Measurements from ENCODE around the gene RMP24.
A peak's percentile ranks its signal among the peaks of the same experiment; 100 is the strongest.

Gene RMP24

DNA sequence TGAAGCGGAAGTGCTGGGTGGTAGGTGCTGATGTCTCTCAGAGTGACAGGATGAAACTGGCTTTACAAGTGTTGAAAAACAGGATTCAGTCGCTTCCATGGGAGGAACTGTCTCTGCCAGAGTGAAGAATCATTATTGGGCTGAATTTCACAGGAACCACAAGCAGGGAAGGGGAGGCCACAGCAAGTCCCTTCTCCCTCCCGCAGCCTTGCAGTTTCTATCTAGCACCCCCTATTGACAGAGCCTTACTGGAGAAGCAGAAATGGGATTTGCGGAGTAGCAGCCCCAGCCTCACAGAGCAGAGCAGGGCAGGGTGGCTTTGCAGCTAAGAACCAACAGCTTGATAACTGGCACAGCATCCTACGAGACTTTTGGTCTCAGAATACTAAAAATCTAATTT lies 33.3 kb upstream of the RMP24 start:
- Histone ChIP-seq H2AFZ (ENCODE audit: insufficient read depth, low read depth, low read length, poor library complexity, severe bottlenecking) (no peak overlapping the region), H3K9me3 (replicated peaks in 1 of 2; ENCODE audit: control insufficient read depth in 1 of 2, insufficient read depth in 1 of 2, low read length in 2 of 2) (no peaks in the 10 kb centered on the region), H3K79me2 (ENCODE audit: insufficient read depth, low read length) (no peaks in the 10 kb centered on the region), H3K9ac (ENCODE audit: insufficient read depth, low read length, poor library complexity, severe bottlenecking) (no peak overlapping the region), H3K27me3 (ENCODE audit: control insufficient read depth in 2 of 2, insufficient read depth in 2 of 2, low read length in 2 of 2) (no peaks in the 10 kb centered on the region), H3K4me1 (ENCODE audit: control insufficient read depth in 1 of 2, insufficient read depth in 2 of 2, low read length in 2 of 2) (no peaks in the 10 kb centered on the region), H3K4me2 (replicated peaks; ENCODE audit: extremely low read depth, low read length, poor library complexity, severe bottlenecking) (no peak overlapping the region), H3K4me3 (replicated peaks in 1 of 3; ENCODE audit: low read depth in 2 of 3, low read length in 3 of 3) (no peak overlapping the region), H4K20me1 (ENCODE audit: insufficient read depth, low read length) (no peaks in the 10 kb centered on the region), H3K36me3 (replicated peaks in 1 of 2; ENCODE audit: control insufficient read depth in 1 of 2, insufficient read depth in 2 of 2, low read length in 2 of 2) (no peaks in the 10 kb centered on the region), H3K27ac (ENCODE audit: low read depth in 1 of 2, low read length in 2 of 2) (no peak overlapping the region)
- Mint-ChIP-seq H3K9me3 (peaks cover 0 to under 1% (median 0%) of the 10 kb centered on the region in 7 donors), H3K27ac (no peak overlapping the region), H3K36me3 (no peaks in the 10 kb centered on the region), H3K27me3 (ENCODE audit: low read depth in 3 of 3) (peaks cover 0 to 4% (median 3%) of the 10 kb centered on the region in 3 donors), H3K4me1 (no peaks in the 10 kb centered on the region), H3K4me3 (no peak overlapping the region)
- TF ChIP-seq, protein P1, sequence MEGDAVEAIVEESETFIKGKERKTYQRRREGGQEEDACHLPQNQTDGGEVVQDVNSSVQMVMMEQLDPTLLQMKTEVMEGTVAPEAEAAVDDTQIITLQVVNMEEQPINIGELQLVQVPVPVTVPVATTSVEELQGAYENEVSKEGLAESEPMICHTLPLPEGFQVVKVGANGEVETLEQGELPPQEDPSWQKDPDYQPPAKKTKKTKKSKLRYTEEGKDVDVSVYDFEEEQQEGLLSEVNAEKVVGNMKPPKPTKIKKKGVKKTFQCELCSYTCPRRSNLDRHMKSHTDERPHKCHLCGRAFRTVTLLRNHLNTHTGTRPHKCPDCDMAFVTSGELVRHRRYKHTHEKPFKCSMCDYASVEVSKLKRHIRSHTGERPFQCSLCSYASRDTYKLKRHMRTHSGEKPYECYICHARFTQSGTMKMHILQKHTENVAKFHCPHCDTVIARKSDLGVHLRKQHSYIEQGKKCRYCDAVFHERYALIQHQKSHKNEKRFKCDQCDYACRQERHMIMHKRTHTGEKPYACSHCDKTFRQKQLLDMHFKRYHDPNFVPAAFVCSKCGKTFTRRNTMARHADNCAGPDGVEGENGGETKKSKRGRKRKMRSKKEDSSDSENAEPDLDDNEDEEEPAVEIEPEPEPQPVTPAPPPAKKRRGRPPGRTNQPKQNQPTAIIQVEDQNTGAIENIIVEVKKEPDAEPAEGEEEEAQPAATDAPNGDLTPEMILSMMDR (IDR thresholded peaks at IDR 0.05): peak; percentile 16
- intact Hi-C loops (cut with micrococcal nuclease): no loop called here
- WGBS (ENCODE audit: insufficient coverage): 37% methylated on average over 3 of the region's 5 CpGs
- DNase-seq: no peak

DNA sequence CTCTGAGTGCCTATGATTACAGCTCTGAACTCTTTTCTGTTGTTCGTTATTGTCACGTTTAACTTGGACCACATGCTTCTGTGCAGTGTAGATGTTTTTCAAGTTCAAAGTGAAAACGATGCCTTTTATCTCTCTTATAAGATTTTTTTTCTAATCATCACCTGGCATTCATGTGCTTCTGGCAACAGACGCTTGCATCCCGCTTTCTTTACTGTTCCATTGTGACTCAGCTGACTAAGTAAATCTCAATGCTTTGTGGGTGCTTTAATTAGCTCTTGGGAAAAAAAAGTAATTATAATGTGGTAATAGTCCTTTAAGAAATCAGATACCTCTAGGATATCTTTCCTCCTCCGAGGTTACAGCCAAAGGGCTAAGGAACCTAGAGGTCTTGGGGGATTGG lies 31.2 kb upstream of the RMP24 start:
- Histone ChIP-seq H3K36me3 (replicated peaks in 1 of 2; ENCODE audit: control insufficient read depth in 1 of 2, insufficient read depth in 2 of 2, low read length in 2 of 2) (no peaks in the 10 kb centered on the region), H3K9me3 (replicated peaks in 1 of 2; ENCODE audit: control insufficient read depth in 1 of 2, insufficient read depth in 1 of 2, low read length in 2 of 2) (no peaks in the 10 kb centered on the region), H3K27ac (ENCODE audit: low read depth in 1 of 2, low read length in 2 of 2) (no peak overlapping the region), H4K20me1 (ENCODE audit: insufficient read depth, low read length) (no peaks in the 10 kb centered on the region), H2AFZ (ENCODE audit: insufficient read depth, low read depth, low read length, poor library complexity, severe bottlenecking) (no peak overlapping the region), H3K4me3 (replicated peaks in 1 of 3; ENCODE audit: low read depth in 2 of 3, low read length in 3 of 3) (no peak overlapping the region), H3K79me2 (ENCODE audit: insufficient read depth, low read length) (no peaks in the 10 kb centered on the region), H3K27me3 (ENCODE audit: control insufficient read depth in 2 of 2, insufficient read depth in 2 of 2, low read length in 2 of 2) (no peaks in the 10 kb centered on the region), H3K4me1 (ENCODE audit: control insufficient read depth in 1 of 2, insufficient read depth in 2 of 2, low read length in 2 of 2) (no peaks in the 10 kb centered on the region), H3K4me2 (replicated peaks; ENCODE audit: extremely low read depth, low read length, poor library complexity, severe bottlenecking) (no peak overlapping the region), H3K9ac (ENCODE audit: insufficient read depth, low read length, poor library complexity, severe bottlenecking) (no peak overlapping the region)
- no peaks in the 10 kb centered on the region for H3K9me3 Mint-ChIP-seq
- no CpG with 5 or more reads among the region's 6 CpGs for WGBS (ENCODE audit: insufficient coverage)
- peaks cover 0 to 4% (median 3%) of the 10 kb centered on the region in 3 donors for H3K27me3 Mint-ChIP-seq (ENCODE audit: low read depth in 3 of 3)
- DNase-seq: no peak
- TF ChIP-seq, protein P1 (IDR thresholded peaks at IDR 0.05): no peak
- no peaks in the 10 kb centered on the region for H3K36me3 Mint-ChIP-seq
- intact Hi-C loops (cut with micrococcal nuclease): no loop called here
- peak overlapping the region in 1 of 7 donors; percentile 15 for H3K27ac Mint-ChIP-seq
- H3K4me3 Mint-ChIP-seq: no peak overlapping the region
- H3K4me1 Mint-ChIP-seq: no peaks in the 10 kb centered on the region

Data from CD14-positive monocyte (primary cell).